HG03103 (cell line): ENCODE results near the gene F7.

Experiments used
- ATAC-seq: cut with Tn5 transposase; IDR thresholded peaks from one replicate; pipeline ENCODE4 v1.9.1; 2021; ENCODE audit warnings: low read depth; ENCODE audit not compliant: unreplicated experiment

F7 gene

GRCh38 chr13:113166681-113167080 is 61.1 kb downstream of the F7 start:
- no peak for ATAC-seq

- no peak for ATAC-seq
Measured at GRCh38 chr13:113167155-113167554, 61.6 kb downstream of the F7 start.

GRCh38 chr13:113167575-113167974 is 62.0 kb downstream of the F7 start:
- ATAC-seq, result no peak

GRCh38 chr13:113168211-113168610 is 62.6 kb downstream of the F7 start:
- no peak for ATAC-seq

- ATAC-seq, result no peak
Measured at GRCh38 chr13:113169277-113170272, 64.0 kb downstream of the F7 start.
